KMS-11 (cell line): ENCODE measurements around the gene ONECUT3.

Source experiments
- H2AFZ ChIP-seq: fragments of 200-600 bp; sonication (generic); 2 replicates; pipeline ENCODE4 v1.6.1; 2016; ENCODE audit warnings: antibody characterized with exemption, mixed run types, low read depth
- H3K27ac ChIP-seq: fragments of 200-600 bp; sonication (generic); 2 replicates; pipeline ENCODE4 v1.6.1; 2016; ENCODE audit warnings: mild to moderate bottlenecking, mixed run types
- H3K27me3 ChIP-seq: fragments of 200-600 bp; sonication (generic); 2 replicates; pipeline ENCODE4 v1.6.1; 2017; ENCODE audit warnings: mild to moderate bottlenecking, low read depth, mixed run types, moderate library complexity; ENCODE audit not compliant: insufficient read depth
- H3K36me3 ChIP-seq: fragments of 200-600 bp; sonication (generic); 2 replicates; pipeline ENCODE4 v1.6.1; 2017; ENCODE audit warnings: mild to moderate bottlenecking, mixed run types; ENCODE audit not compliant: insufficient read depth
- H3K4me1 ChIP-seq: fragments of 200-600 bp; sonication (generic); 2 replicates; pipeline ENCODE4 v1.6.1; 2016; ENCODE audit warnings: mild to moderate bottlenecking, low read depth, mixed run types; ENCODE audit not compliant: poor library complexity, severe bottlenecking
- H3K4me2 ChIP-seq: fragments of 200-600 bp; sonication (generic); 2 replicates; pipeline ENCODE4 v1.7.0; 2016; ENCODE audit warnings: mild to moderate bottlenecking, mixed run types
- H3K4me3 ChIP-seq: fragments of 200-600 bp; sonication (generic); IDR thresholded peaks from 2 replicates; pipeline ENCODE4 v1.6.1; 2017; ENCODE audit warnings: low read depth, low read length, mixed read lengths; ENCODE audit not compliant: insufficient read depth
- H3K79me2 ChIP-seq: fragments of 200-600 bp; sonication (generic); 2 replicates; pipeline ENCODE4 v1.6.1; 2016; ENCODE audit warnings: low read depth, mixed run types; ENCODE audit not compliant: insufficient read depth
- H3K9ac ChIP-seq: fragments of 200-600 bp; sonication (generic); 2 replicates; pipeline ENCODE4 v1.6.1; 2016; ENCODE audit warnings: mild to moderate bottlenecking, mixed run types
- H4K20me1 ChIP-seq: fragments of 200-600 bp; sonication (generic); 2 replicates; pipeline ENCODE4 v1.6.1; 2016; ENCODE audit warnings: mild to moderate bottlenecking, mixed run types; ENCODE audit not compliant: insufficient read depth
- CTCF ChIP-seq: fragments of 200-600 bp; sonication (generic); conservative IDR thresholded peaks from 2 replicates; pipeline ENCODE4 v1.6.1; 2017; ENCODE audit warnings: low read depth, mild to moderate bottlenecking, antibody characterized with exemption, low read length, moderate library complexity, mixed read lengths

The ONECUT3 gene

GRCh38 chr19:1828279-1829238, 75.3 kb downstream of the ONECUT3 start:
- Histone ChIP-seq H3K4me3 (no peak overlapping the region), H3K4me2 (no peak overlapping the region), H3K27ac (no peak overlapping the region), H3K36me3 (no peaks in the 10 kb centered on the region), H3K9ac (no peak overlapping the region), H3K4me1 (no peaks in the 10 kb centered on the region), H4K20me1 (no peaks in the 10 kb centered on the region), H3K27me3 (no peaks in the 10 kb centered on the region), H2AFZ (no peak overlapping the region), H3K79me2 (peaks cover 7% of the 10 kb centered on the region; the same call in 1 of the 2 replicates)
- TF ChIP-seq CTCF, result no peak

- Histone ChIP-seq H3K9ac (no peak overlapping the region), H4K20me1 (no peaks in the 10 kb centered on the region), H3K79me2 (peaks cover 7% of the 10 kb centered on the region; the same call in 1 of the 2 replicates), H3K4me2 (no peak overlapping the region), H3K4me1 (no peaks in the 10 kb centered on the region), H2AFZ (no peak overlapping the region), H3K36me3 (no peaks in the 10 kb centered on the region), H3K27me3 (no peaks in the 10 kb centered on the region), H3K4me3 (no peak overlapping the region), H3K27ac (no peak overlapping the region)
- no peak for TF ChIP-seq CTCF
Measured at GRCh38 chr19:1829958-1830357, 76.7 kb downstream of the ONECUT3 start.

GRCh38 chr19:1830568-1830967, 77.3 kb downstream of the ONECUT3 start:
- no peak overlapping the region for H3K27ac ChIP-seq
- H2AFZ ChIP-seq, result no peak overlapping the region
- H3K36me3 ChIP-seq, result no peaks in the 10 kb centered on the region
- H3K4me3 ChIP-seq, result no peak overlapping the region
- peaks cover 7% of the 10 kb centered on the region; the same call in 1 of the 2 replicates for H3K79me2 ChIP-seq
- no peak overlapping the region for H3K9ac ChIP-seq
- no peak overlapping the region for H3K4me2 ChIP-seq
- no peaks in the 10 kb centered on the region for H3K4me1 ChIP-seq
- H4K20me1 ChIP-seq, result no peaks in the 10 kb centered on the region
- TF ChIP-seq CTCF, result no peak
- H3K27me3 ChIP-seq, result no peaks in the 10 kb centered on the region
